Measurements from ENCODE around the gene STMP1.

- TF ChIP-seq, protein P1, sequence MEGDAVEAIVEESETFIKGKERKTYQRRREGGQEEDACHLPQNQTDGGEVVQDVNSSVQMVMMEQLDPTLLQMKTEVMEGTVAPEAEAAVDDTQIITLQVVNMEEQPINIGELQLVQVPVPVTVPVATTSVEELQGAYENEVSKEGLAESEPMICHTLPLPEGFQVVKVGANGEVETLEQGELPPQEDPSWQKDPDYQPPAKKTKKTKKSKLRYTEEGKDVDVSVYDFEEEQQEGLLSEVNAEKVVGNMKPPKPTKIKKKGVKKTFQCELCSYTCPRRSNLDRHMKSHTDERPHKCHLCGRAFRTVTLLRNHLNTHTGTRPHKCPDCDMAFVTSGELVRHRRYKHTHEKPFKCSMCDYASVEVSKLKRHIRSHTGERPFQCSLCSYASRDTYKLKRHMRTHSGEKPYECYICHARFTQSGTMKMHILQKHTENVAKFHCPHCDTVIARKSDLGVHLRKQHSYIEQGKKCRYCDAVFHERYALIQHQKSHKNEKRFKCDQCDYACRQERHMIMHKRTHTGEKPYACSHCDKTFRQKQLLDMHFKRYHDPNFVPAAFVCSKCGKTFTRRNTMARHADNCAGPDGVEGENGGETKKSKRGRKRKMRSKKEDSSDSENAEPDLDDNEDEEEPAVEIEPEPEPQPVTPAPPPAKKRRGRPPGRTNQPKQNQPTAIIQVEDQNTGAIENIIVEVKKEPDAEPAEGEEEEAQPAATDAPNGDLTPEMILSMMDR (IDR thresholded peaks at IDR 0.05; ENCODE audit: insufficient read depth, low read length, poor library complexity, severe bottlenecking), result no peak
- TF ChIP-seq EZH2phosphoT487 (conservative IDR thresholded peaks at IDR 0.05; ENCODE audit: low read length), result no peak
These were observed 44.5 kb upstream of the STMP1 start for GRCh38 chr7:135617781-135618180.

Data from SU-DHL-6 (cell line).